K562 (cell line): Measurements from ENCODE around the gene LRRC37A3.
"Not testable (repeated sequence)": the region's sequence is repeated elsewhere in the genome, so short reads cannot be mapped to it uniquely, and the experiment has no call there.

Experiments used
- BACH1 ChIP-seq: fragments of 200-800 bp; sonication (Bioruptor generic); IDR thresholded peaks from 2 replicates; pipeline ENCODE4 v1.6.1; 2016; ENCODE audit warnings: missing genetic modification characterization, missing compliant biosample characterization
- CBX3 ChIP-seq, 2 experiments: IDR thresholded peaks; 1 replicate in 1 of 2; 2 replicates in 1 of 2; pipeline ENCODE4 v1.6.1; 2012; ENCODE audit warnings: inconsistent platforms in 2 of 2, low read length in 2 of 2, borderline replicate concordance in 1 of 2, control low read depth in 1 of 2

DNA sequence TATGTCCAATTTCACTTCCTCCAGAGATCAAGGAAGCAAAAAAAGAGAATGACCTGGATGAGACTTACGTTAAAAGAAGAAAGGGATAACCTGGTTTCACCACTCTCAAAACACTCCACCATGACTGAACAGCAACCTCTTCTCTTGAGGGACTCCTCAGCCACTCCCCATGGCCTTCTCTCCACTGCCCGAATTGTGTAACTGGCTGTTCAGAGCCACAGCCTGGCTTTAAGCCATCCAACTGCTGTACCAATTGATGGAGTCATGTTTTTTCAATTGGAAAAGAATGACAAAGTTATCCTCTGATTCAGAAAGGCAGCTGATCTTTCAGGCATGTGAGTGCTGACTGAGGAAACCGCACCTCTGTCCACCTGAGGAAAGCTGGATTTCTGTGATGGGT, 85.2 kb downstream of the LRRC37A3 start:
- TF ChIP-seq CBX3 (IDR thresholded peaks at IDR 0.05; ENCODE audit: borderline replicate concordance in 1 of 2, low read length in 2 of 2); BACH1 (tag): not testable (repeated sequence)
